BJ (cell line): ENCODE measurements around the gene KIAA1191. TPM values are rescaled to one million over a fixed set of nuclear protein-coding genes. Genes with fewer than 3 reads are reported as not detected.
A peak's percentile ranks its signal among the peaks of the same experiment; 100 is the strongest.

Source experiments
- CTCF ChIA-PET: fragments of 350-600 bp; formaldehyde crosslinking; extraction: SDS; loops from one replicate; lab custom pipeline; 2021; ENCODE audit warnings: antibody characterized with exemption, inconsistent platforms; lab: Yijun Ruan, JAX
- POLR2A ChIA-PET: fragments of 300-600 bp; sonication (Branson Sonifier 250); formaldehyde crosslinking; extraction: SDS; loops from one replicate; lab custom pipeline; 2021; ENCODE audit warnings: antibody characterized with exemption; lab: Charles Lee
- DNase-seq: peaks from one replicate; pipeline ENCODE4 v3.0.0-alpha.2; 2011; ENCODE audit warnings: low read depth
- H3K27me3 ChIP-seq: 2 replicates; pipeline ENCODE4 v1.6.0; 2011; ENCODE audit warnings: low read length; ENCODE audit not compliant: control insufficient read depth, insufficient read depth
- H3K36me3 ChIP-seq: 2 replicates; pipeline ENCODE4 v1.5.1; 2011; ENCODE audit warnings: low read length; ENCODE audit not compliant: control insufficient read depth, insufficient read depth
- H3K4me3 ChIP-seq: 2 replicates; pipeline ENCODE4 v1.5.1; 2011; ENCODE audit warnings: low read depth, mild to moderate bottlenecking, control low read depth, low read length
- CTCF ChIP-seq: IDR thresholded peaks from 2 replicates; pipeline ENCODE4 v1.5.1; 2011; ENCODE audit warnings: low read depth, mild to moderate bottlenecking, control low read depth, inconsistent platforms, low read length, moderate library complexity; ENCODE audit not compliant: insufficient read depth
- polyA plus RNA-seq: library from polyadenylated mRNA; depleted of rRNA; stranded (reverse); fragments of >200 nt; gene quantifications from 2 replicates; pipeline ENCODE4 v1.2.3, GENCODE V29; 2011

Gene KIAA1191
- polyA plus RNA-seq, 1 experiment, result 171 TPM

GRCh38 chr5:176392526-176392925 lies 31.0 kb upstream of the KIAA1191 start:
- ChIA-PET CTCF (no interaction called here), POLR2A (no interaction called here)
- DNase-seq, result no peak
- Histone ChIP-seq H3K4me3 (no peak overlapping the region), H3K27me3 (no peaks in the 10 kb centered on the region), H3K36me3 (peaks cover 22% of the 10 kb centered on the region)
- no peak for TF ChIP-seq CTCF

DNA sequence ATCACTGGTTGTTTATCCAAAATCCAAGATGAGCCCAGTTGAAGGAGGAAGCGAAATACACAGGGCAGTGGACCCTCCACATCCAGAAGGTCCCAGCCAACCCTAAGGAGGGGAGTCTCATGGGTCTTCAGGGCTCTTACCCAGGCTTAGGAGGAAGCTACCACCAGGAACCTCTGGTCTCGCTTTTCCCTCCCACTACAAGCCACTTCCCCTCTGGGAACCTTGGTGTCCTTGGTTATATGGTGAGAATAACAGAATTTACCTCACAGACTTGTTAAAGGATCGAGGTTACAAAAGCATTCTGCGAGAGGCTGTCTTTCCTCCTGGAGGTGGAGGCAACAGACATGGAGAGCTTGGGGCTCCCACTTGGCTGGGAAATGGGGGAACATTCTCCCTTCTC lies 30.4 kb upstream of the KIAA1191 start:
- Histone ChIP-seq H3K36me3 (peaks cover 20% of the 10 kb centered on the region), H3K4me3 (no peak overlapping the region), H3K27me3 (no peaks in the 10 kb centered on the region)
- no peak for DNase-seq
- ChIA-PET CTCF (no interaction called here), POLR2A (no interaction called here)
- TF ChIP-seq CTCF, result no peak

DNA sequence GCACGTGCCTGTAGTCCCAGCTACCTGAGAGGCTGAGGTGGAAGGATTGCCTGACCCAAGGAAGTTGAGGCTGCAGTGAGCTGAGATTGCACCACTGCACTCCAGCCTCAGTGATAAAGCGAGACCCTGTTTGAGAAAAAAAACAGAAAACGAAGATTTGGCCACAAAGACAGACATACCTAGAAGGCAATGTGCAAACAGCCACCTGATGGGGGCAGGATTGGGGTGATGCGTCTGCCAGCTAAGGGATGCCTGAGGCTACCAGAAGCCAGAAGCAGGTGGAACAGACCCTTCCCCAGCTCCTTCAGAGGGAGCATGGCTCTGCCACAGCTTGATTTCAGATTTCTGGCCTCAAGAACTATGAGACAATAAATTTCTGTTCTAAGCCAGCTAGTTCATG lies 29.9 kb upstream of the KIAA1191 start:
- Histone ChIP-seq H3K36me3 (peaks cover 18% of the 10 kb centered on the region), H3K27me3 (no peaks in the 10 kb centered on the region), H3K4me3 (no peak overlapping the region)
- CTCF ChIA-PET, result no interaction called here
- POLR2A ChIA-PET, result interaction anchor here (0.6 kb wide), 1 partner anchor 35 kb away, joined by 5 read pairs; no protein-coding TSS in a partner anchor
- no peak for DNase-seq
- no peak for TF ChIP-seq CTCF

DNA sequence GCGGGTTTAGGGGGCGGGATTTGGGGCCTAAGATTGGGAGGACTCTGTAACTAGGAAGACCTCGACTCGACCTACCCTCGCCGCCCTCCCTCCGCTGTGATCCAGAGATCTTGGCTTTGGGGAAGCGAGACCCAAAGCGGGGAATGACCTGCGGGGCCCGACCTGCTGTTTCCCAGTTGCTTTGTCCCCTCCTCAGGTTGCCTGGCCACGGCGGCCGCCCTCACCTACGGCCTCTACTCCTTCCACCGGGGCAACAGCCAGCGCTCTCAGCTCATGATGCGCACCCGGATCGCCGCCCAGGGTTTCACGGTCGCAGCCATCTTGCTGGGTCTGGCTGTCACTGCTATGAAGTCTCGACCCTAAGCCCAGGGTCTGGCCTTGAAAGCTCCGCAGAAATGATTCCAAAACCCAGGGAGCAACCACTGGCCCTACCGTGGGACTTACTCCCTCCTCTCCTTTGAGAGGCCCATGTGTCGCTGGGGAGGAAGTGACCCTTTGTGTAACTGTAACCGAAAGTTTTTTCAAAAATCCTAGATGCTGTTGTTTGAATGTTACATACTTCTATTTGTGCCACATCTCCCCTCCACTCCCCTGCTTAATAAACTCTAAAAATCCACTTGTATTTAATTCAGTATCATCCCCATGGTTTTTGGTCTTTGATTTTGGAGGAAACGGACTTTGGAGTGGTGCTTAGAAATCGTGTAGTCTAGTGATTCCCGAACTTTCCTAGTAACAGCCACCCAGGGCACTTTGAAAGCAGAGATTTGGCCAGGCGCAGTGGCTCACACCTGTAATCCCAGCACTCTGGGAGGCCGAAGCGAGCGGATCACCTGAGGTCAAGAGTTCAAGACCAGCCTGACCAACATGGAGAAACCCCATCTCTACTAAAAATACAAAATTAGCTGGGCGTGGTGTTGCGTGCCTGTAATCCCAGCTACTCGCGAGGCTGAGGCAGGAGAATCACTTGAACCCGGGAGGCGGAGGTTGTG lies 27.9 kb upstream of the KIAA1191 start:
- Histone ChIP-seq H3K4me3 (peak overlapping the region; percentile 77), H3K36me3 (peaks cover 17% of the 10 kb centered on the region), H3K27me3 (no peaks in the 10 kb centered on the region)
- POLR2A ChIA-PET, result no interaction called here
- no peak for DNase-seq
- CTCF ChIA-PET, result no interaction called here
- no peak for TF ChIP-seq CTCF

DNA sequence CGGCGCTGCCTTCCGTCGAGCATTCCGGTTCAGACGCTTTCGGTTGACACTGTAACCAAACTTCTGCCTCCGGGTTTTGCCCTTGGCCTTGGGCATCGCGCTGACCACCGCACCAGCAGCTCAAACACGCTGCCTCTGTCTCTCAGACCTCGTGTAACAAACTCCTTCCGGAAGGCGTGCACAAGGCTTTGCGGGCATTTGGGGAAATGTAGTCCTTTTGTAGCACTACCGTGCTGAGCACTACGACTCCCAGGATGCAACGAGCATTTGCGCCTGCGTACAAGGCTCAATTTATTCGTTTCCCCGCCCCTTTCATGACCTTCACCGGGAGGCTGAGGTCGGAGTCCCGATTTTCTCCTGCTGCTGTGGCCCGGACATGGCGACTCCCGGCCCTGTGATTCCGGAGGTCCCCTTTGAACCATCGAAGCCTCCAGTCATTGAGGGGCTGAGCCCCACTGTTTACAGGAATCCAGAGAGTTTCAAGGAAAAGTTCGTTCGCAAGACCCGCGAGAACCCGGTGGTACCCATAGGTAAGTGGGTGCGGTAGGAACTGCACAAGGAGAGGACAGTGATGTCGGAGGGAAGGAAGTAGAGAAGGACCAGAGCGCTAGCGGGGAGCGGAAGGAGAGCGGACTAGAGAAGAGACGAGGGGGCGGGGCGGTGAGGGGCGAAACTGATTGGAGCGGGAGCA lies 27.0 kb upstream of the KIAA1191 start, which contains the start of the genes HIGD2A and NOP16:
Gene HIGD2A (plus strand): TSS at position 308 of the 691 bp plus-strand sequence. CDS start 69 bp downstream, at position 377.
Gene NOP16 (minus strand): TSS at position 155 of the 691 bp plus-strand sequence. CDS start 59 bp downstream, at position 96.
- ChIA-PET POLR2A (no interaction called here), CTCF (no interaction called here)
- no peaks in the 10 kb centered on the region for H3K27me3 ChIP-seq

More for the DNA sequence above, 27.0 kb upstream of the KIAA1191 start, which contains the start of the genes HIGD2A and NOP16:
- peak; percentile 92 for DNase-seq
- H3K36me3 ChIP-seq, result peaks cover 16% of the 10 kb centered on the region
- TF ChIP-seq CTCF, result no peak
- peak within 1 kb of the TSS; percentile 77 for H3K4me3 ChIP-seq
